SU-DHL-6 (cell line): Measurements from ENCODE around the gene TMEM108.

ENCODE experiments used
- EZH2phosphoT487 ChIP-seq: fragments of 200-600 bp; sonication (generic), shearing (Covaris generic); conservative IDR thresholded peaks from 2 replicates; pipeline ENCODE4 v1.6.1; 2018; ENCODE audit warnings: mild to moderate bottlenecking, antibody characterized with exemption, low read length, moderate library complexity, mixed read lengths
- TF ChIP-seq, protein P1 (sequence below): fragments of 200-600 bp; sonication (generic); IDR thresholded peaks from one replicate; pipeline ENCODE4 v1.5.1; 2017; ENCODE audit warnings: antibody characterized with exemption, mild to moderate bottlenecking, low read length, moderate library complexity; ENCODE audit not compliant: insufficient read depth, poor library complexity, severe bottlenecking

DNA sequence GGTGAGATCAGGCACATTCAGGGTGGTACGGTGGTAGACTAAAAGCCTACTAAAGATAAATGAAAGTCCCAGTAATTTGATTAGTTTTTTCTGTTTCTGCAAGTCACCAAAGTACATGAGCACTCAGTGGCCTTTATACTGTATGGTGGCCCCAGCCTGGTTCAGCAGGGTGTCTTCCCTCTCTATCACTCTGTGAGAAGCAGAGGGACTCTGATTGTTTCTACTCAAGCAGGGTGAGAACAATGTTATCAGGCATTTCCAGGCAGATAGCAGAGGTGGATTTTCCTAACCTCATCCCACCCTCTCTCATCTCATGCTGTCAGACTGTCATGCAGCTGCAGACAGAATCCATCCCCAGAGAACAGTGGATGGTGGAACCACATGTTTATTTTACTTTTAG lies 290.2 kb downstream of the TMEM108 start:
- no peak for TF ChIP-seq EZH2phosphoT487
- TF ChIP-seq, protein P1, sequence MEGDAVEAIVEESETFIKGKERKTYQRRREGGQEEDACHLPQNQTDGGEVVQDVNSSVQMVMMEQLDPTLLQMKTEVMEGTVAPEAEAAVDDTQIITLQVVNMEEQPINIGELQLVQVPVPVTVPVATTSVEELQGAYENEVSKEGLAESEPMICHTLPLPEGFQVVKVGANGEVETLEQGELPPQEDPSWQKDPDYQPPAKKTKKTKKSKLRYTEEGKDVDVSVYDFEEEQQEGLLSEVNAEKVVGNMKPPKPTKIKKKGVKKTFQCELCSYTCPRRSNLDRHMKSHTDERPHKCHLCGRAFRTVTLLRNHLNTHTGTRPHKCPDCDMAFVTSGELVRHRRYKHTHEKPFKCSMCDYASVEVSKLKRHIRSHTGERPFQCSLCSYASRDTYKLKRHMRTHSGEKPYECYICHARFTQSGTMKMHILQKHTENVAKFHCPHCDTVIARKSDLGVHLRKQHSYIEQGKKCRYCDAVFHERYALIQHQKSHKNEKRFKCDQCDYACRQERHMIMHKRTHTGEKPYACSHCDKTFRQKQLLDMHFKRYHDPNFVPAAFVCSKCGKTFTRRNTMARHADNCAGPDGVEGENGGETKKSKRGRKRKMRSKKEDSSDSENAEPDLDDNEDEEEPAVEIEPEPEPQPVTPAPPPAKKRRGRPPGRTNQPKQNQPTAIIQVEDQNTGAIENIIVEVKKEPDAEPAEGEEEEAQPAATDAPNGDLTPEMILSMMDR: no peak
